HCT116 (cell line): Measurements from ENCODE around the gene ETS2. TPM values are rescaled to one million over a fixed set of nuclear protein-coding genes. Genes with fewer than 3 reads are reported as not detected.

Experiments used
- ATAC-seq: fragments of 200-7000 bp; cut with Tn5 transposase; 2 replicates; pipeline ENCODE4 v1.9.1; 2020; ENCODE audit warnings: mild to moderate bottlenecking, moderate library complexity
- BruUV-seq: library from RNA; stranded (reverse); fragments of 400-500 nt; replicated peaks from 2 replicates; lab custom pipeline; 2021; lab: Mats Ljungman, UMichigan
- CTCF ChIA-PET: fragments of 300-600 bp; sonication (Branson Sonifier 250); formaldehyde crosslinking; loops from one replicate; lab custom pipeline; 2021; ENCODE audit warnings: antibody characterized with exemption; lab: Charles Lee
- POLR2A ChIA-PET: fragments of 300-600, 350-600 bp; sonication (Branson Sonifier 250); formaldehyde crosslinking; loops from one replicate; lab custom pipeline; 2021; ENCODE audit warnings: antibody characterized with exemption; lab: Charles Lee
- RAD21 ChIA-PET, 2 experiments: fragments of 300-600 bp; sonication (Branson Sonifier 250); formaldehyde crosslinking; loops; one replicate each; lab custom pipeline; 2023; ENCODE audit warnings: low total read pairs in 2 of 2; ENCODE audit not compliant: uncharacterized antibody in 2 of 2, unreplicated experiment in 2 of 2, low non-redundant PET in 1 of 2; lab: Charles Lee
- DNase-seq: peaks from one replicate; pipeline ENCODE4 v3.0.0-alpha.2; 2010; ENCODE audit warnings: low read depth, low spot score
- H2AFZ ChIP-seq: fragments of 200-600 bp; shearing (Covaris generic), sonication (generic); 2 replicates; pipeline ENCODE4 v1.6.1; 2017; ENCODE audit warnings: low read depth, mixed run types, mixed read lengths, antibody characterized with exemption, low read length; ENCODE audit not compliant: poor library complexity, severe bottlenecking
- H3K27ac ChIP-seq: 2 replicates; pipeline ENCODE4 v1.5.1; 2012; ENCODE audit warnings: low read depth, low read length
- H3K27me3 ChIP-seq: fragments of 200-600 bp; sonication (generic); 2 replicates; pipeline ENCODE4 v1.6.1; 2016; ENCODE audit warnings: mixed run types, low read length, mixed read lengths; ENCODE audit not compliant: insufficient read depth
- H3K36me3 ChIP-seq, 2 experiments: fragments of 200-500 bp in 1 of 2; fragments of 200-600 bp in 1 of 2; sonication (Bioruptor generic) in 1 of 2; sonication (generic) in 1 of 2; 2 replicates each; pipeline versions ENCODE4 v1.5.1 to v1.6.1; 2014 to 2016; ENCODE audit warnings: low read length in 2 of 2, inconsistent platforms in 1 of 2, mixed read lengths in 1 of 2, mixed run types in 1 of 2; ENCODE audit not compliant: insufficient read depth in 2 of 2, control insufficient read depth in 1 of 2
- H3K4me1 ChIP-seq, 2 experiments: fragments of 200-600 bp in 1 of 2; sonication (generic) in 1 of 2; 2 replicates each; pipeline versions ENCODE4 v1.5.1 to v1.6.1; 2012 to 2017; ENCODE audit warnings: low read length in 2 of 2, inconsistent platforms in 1 of 2, mild to moderate bottlenecking in 1 of 2, mixed read lengths in 1 of 2, mixed run types in 1 of 2, moderate library complexity in 1 of 2; ENCODE audit not compliant: insufficient read depth in 2 of 2, control insufficient read depth in 1 of 2
- H3K4me2 ChIP-seq: fragments of 200-600 bp; sonication (generic); 2 replicates; pipeline ENCODE4 v1.6.1; 2017; ENCODE audit warnings: mixed run types, low read length, mixed read lengths
- H3K4me3 ChIP-seq, 2 experiments: fragments of 200-600 bp in 1 of 2; sonication (generic) in 1 of 2; replicated peaks in 1 of 2; 2 replicates each; pipeline ENCODE4 v1.5.1; 2011 to 2016; ENCODE audit warnings: low read length in 2 of 2, control low read depth in 1 of 2, low read depth in 1 of 2, mild to moderate bottlenecking in 1 of 2, mixed read lengths in 1 of 2, mixed run types in 1 of 2
- H3K79me2 ChIP-seq: fragments of 200-600 bp; sonication (generic); 2 replicates; pipeline ENCODE4 v1.6.1; 2017; ENCODE audit warnings: mild to moderate bottlenecking, mixed run types, low read length, moderate library complexity, mixed read lengths; ENCODE audit not compliant: insufficient read depth
- H3K9ac ChIP-seq: fragments of 200-600 bp; sonication (generic); 2 replicates; pipeline ENCODE4 v1.6.1; 2016; ENCODE audit warnings: low read length, mixed read lengths
- H3K9me2 ChIP-seq: fragments of 200-600 bp; sonication (generic), shearing (Covaris generic); 2 replicates; pipeline ENCODE4 v1.6.1; 2017; ENCODE audit warnings: mixed run types, mild to moderate bottlenecking, moderate library complexity; ENCODE audit not compliant: insufficient read depth
- H3K9me3 ChIP-seq, 2 experiments: fragments of 200-500 bp in 1 of 2; fragments of 200-600 bp in 1 of 2; sonication (Bioruptor generic) in 1 of 2; sonication (generic) in 1 of 2; 2 replicates each; pipeline ENCODE4 v1.6.1; 2014 to 2017; ENCODE audit warnings: low read length in 2 of 2, mixed read lengths in 2 of 2, inconsistent platforms in 1 of 2, low read depth in 1 of 2, mild to moderate bottlenecking in 1 of 2, mixed run types in 1 of 2, moderate library complexity in 1 of 2; ENCODE audit not compliant: control insufficient read depth in 1 of 2, insufficient read depth in 1 of 2
- H4K20me1 ChIP-seq: fragments of 200-600 bp; sonication (generic), shearing (Covaris generic); 2 replicates; pipeline ENCODE4 v1.6.1; 2017; ENCODE audit warnings: mixed run types, mild to moderate bottlenecking, moderate library complexity; ENCODE audit not compliant: insufficient read depth
- EZH2 ChIP-seq: fragments of 200-600 bp; sonication (generic); IDR thresholded peaks from 2 replicates; pipeline ENCODE4 v1.6.1; 2017; ENCODE audit warnings: antibody characterized with exemption, mixed run types
- EZH2phosphoT487 ChIP-seq: fragments of 200-600 bp; IDR thresholded peaks from 2 replicates; pipeline ENCODE4 v1.6.1; 2018; ENCODE audit warnings: antibody characterized with exemption, borderline replicate concordance
- FOSL1 ChIP-seq: IDR thresholded peaks from 2 replicates; pipeline ENCODE4 v1.6.1; 2012; ENCODE audit warnings: low read depth
- JUND ChIP-seq: IDR thresholded peaks from 2 replicates; pipeline ENCODE4 v1.6.1; 2012
- POLR2A ChIP-seq: IDR thresholded peaks from 2 replicates; pipeline ENCODE4 v1.7.0; 2011; ENCODE audit warnings: borderline replicate concordance; ENCODE audit not compliant: insufficient read depth, insufficient read length; ENCODE audit errors: extremely low read depth
- POLR2AphosphoS5 ChIP-seq: IDR thresholded peaks from 2 replicates; pipeline ENCODE4 v1.6.1; 2011; ENCODE audit warnings: mild to moderate bottlenecking, low read depth, low read length, moderate library complexity
- TCF7L2 ChIP-seq: IDR thresholded peaks from 2 replicates; pipeline ENCODE4 v1.7.0; 2011; ENCODE audit warnings: borderline replicate concordance, inconsistent platforms; ENCODE audit not compliant: insufficient read depth, insufficient read length; ENCODE audit errors: extremely low read depth
- intact Hi-C: fragments of 100-400 bp; cut with micrococcal nuclease; formaldehyde crosslinking; loops from 2 replicates; pipeline ENCODE4 v1.10.0; 2022
- total RNA-seq: library from RNA; stranded (reverse); gene quantifications from one replicate; pipeline ENCODE4 v1.2.1, GENCODE V29; 2021; ENCODE audit not compliant: unreplicated experiment
- TF ChIP-seq, protein P1 (sequence below): IDR thresholded peaks from 2 replicates; pipeline ENCODE4 v1.6.1; 2011; ENCODE audit warnings: mild to moderate bottlenecking, low read length, moderate library complexity; ENCODE audit not compliant: insufficient replicate concordance; ENCODE audit errors: extremely low read depth
- TF ChIP-seq, protein P2 (sequence below), 3 experiments: fragments of 200-600 bp in 1 of 3; sonication (generic) in 1 of 3; IDR thresholded peaks in 2 of 3; conservative IDR thresholded peaks in 1 of 3; 2 replicates each; pipeline ENCODE4 v1.5.1; 2012 to 2017; ENCODE audit warnings: low read depth in 2 of 3, low read length in 2 of 3, antibody characterized with exemption in 1 of 3, borderline replicate concordance in 1 of 3, control low read depth in 1 of 3, mild to moderate bottlenecking in 1 of 3, mixed read lengths in 1 of 3, mixed run types in 1 of 3, moderate library complexity in 1 of 3; ENCODE audit not compliant: insufficient read depth in 1 of 3
- TF ChIP-seq, protein P3 (sequence below): IDR thresholded peaks from 2 replicates; pipeline ENCODE4 v1.6.1; 2012

ETS2 gene
- total RNA-seq, 1 experiment from 2014 or later = 32.9 TPM

DNA sequence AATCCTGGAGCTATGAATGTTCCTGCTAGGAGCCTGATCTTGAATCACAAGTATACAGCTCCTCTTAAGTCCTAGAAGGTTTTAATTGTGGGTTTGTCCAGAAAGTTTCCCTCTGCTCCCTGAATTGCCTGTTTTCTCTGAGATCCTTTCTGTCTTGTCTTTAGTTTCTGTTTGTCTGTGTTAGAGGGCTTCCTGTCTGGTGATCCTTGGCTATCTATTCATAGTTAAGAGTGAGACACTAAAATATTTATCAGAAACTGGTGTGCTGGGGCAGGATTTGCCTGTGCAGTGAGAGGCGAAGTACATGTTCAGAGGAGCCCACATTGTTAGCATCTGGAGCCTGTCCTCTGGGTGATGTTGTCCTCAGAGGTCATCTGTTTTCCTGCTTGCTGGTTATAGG lies 45.4 kb downstream of the ETS2 start:
- CTCF ChIA-PET = no interaction called here
- intact Hi-C loops = no loop called here
- no peak overlapping the region for H3K9ac ChIP-seq

DNA sequence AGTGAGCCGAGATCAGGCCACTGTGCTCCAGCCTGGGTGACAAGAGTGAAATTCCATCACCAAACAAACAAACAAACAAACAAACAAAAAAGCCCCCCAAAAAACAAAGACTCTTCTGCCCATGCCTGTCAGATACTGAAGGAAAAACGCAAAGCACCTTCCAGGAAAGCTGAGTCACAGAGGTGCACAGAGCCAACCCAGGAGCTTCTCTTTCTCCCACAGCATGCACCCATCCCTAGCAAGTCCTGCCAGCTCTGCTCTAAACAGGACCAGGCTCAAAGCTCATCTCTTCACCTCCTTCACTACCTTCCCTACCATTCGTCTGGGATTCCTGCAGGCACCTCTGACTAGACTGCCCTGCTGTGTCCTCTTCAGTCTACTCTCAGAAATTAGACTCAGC lies 46.5 kb downstream of the ETS2 start:
- intact Hi-C loops = no loop called here
- ATAC-seq (no peak), DNase-seq (no peak)
- Histone ChIP-seq H3K9me3 (no peaks in the 10 kb centered on the region), H3K36me3 (no peaks in the 10 kb centered on the region), H3K27ac (no peak overlapping the region), H3K4me2 (no peak overlapping the region), H2AFZ (no peak overlapping the region), H3K9ac (no peak overlapping the region), H4K20me1 (no peaks in the 10 kb centered on the region), H3K27me3 (no peaks in the 10 kb centered on the region), H3K4me1 (peaks cover 5 to 10% of the 10 kb centered on the region in 2 experiments; a peak in 3 of 4 replicates), H3K4me3 (no peak overlapping the region), H3K9me2 (no peaks in the 10 kb centered on the region), H3K79me2 (no peaks in the 10 kb centered on the region)
- ChIA-PET CTCF (interaction anchor here (1.3 kb wide), 1 partner anchor 171 kb away, joined by 3 read pairs; no protein-coding TSS in a partner anchor), POLR2A (no interaction called here), RAD21 (no interaction called here)
- BruUV-seq = no TSS peak
- no peak for TF ChIP-seq FOSL1
- TF ChIP-seq, protein P1, sequence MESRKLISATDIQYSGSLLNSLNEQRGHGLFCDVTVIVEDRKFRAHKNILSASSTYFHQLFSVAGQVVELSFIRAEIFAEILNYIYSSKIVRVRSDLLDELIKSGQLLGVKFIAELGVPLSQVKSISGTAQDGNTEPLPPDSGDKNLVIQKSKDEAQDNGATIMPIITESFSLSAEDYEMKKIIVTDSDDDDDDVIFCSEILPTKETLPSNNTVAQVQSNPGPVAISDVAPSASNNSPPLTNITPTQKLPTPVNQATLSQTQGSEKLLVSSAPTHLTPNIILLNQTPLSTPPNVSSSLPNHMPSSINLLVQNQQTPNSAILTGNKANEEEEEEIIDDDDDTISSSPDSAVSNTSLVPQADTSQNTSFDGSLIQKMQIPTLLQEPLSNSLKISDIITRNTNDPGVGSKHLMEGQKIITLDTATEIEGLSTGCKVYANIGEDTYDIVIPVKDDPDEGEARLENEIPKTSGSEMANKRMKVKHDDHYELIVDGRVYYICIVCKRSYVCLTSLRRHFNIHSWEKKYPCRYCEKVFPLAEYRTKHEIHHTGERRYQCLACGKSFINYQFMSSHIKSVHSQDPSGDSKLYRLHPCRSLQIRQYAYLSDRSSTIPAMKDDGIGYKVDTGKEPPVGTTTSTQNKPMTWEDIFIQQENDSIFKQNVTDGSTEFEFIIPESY = no peak
- TF ChIP-seq, protein P2, sequence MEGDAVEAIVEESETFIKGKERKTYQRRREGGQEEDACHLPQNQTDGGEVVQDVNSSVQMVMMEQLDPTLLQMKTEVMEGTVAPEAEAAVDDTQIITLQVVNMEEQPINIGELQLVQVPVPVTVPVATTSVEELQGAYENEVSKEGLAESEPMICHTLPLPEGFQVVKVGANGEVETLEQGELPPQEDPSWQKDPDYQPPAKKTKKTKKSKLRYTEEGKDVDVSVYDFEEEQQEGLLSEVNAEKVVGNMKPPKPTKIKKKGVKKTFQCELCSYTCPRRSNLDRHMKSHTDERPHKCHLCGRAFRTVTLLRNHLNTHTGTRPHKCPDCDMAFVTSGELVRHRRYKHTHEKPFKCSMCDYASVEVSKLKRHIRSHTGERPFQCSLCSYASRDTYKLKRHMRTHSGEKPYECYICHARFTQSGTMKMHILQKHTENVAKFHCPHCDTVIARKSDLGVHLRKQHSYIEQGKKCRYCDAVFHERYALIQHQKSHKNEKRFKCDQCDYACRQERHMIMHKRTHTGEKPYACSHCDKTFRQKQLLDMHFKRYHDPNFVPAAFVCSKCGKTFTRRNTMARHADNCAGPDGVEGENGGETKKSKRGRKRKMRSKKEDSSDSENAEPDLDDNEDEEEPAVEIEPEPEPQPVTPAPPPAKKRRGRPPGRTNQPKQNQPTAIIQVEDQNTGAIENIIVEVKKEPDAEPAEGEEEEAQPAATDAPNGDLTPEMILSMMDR (IDR thresholded peaks at IDR 0.05 in 2 of 3, conservative IDR thresholded peaks at IDR 0.05 in 1 of 3; ENCODE audit: borderline replicate concordance in 1 of 3, insufficient read depth in 1 of 3, low read depth in 2 of 3, low read length in 2 of 3) = no peak
- TF ChIP-seq TCF7L2 = no peak
- no peak for TF ChIP-seq POLR2AphosphoS5

More for the DNA sequence above, 45.4 kb downstream of the ETS2 start:
- no peaks in the 10 kb centered on the region for H4K20me1 ChIP-seq
- DNase-seq (no peak), ATAC-seq (no peak)
- H3K4me1 ChIP-seq = peaks cover 5 to 10% of the 10 kb centered on the region in 2 experiments; a peak in 3 of 4 replicates
- RAD21 ChIA-PET = no interaction called here
- H3K4me2 ChIP-seq = no peak overlapping the region
- no peak overlapping the region for H2AFZ ChIP-seq
- no peak for TF ChIP-seq JUND
- no peak for TF ChIP-seq POLR2A
- no peak for TF ChIP-seq EZH2
- TF ChIP-seq, protein P1 = no peak
- TF ChIP-seq, protein P3, sequence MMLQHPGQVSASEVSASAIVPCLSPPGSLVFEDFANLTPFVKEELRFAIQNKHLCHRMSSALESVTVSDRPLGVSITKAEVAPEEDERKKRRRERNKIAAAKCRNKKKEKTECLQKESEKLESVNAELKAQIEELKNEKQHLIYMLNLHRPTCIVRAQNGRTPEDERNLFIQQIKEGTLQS = no peak
- no peak for TF ChIP-seq EZH2phosphoT487
- no peaks in the 10 kb centered on the region for H3K9me2 ChIP-seq
- no peaks in the 10 kb centered on the region for H3K27me3 ChIP-seq
- no peaks in the 10 kb centered on the region for H3K9me3 ChIP-seq
- H3K79me2 ChIP-seq = no peaks in the 10 kb centered on the region
- H3K27ac ChIP-seq = no peak overlapping the region
- H3K36me3 ChIP-seq = no peaks in the 10 kb centered on the region
- POLR2A ChIA-PET = interaction anchor here (0.8 kb wide), 1 partner anchor 56 kb away, joined by 3 read pairs; no protein-coding TSS in a partner anchor
- H3K4me3 ChIP-seq = no peak overlapping the region
- BruUV-seq = no TSS peak
